Measurements from ENCODE around the gene PEX3. TPM values are rescaled to one million over a fixed set of nuclear protein-coding genes. Genes with fewer than 3 reads are reported as not detected.
"Not testable (repeated sequence)": the region's sequence is repeated elsewhere in the genome, so short reads cannot be mapped to it uniquely, and the experiment has no call there.

PEX3 gene
- total RNA-seq, 1 experiment from 2014 or later, result 12.9 TPM

DNA sequence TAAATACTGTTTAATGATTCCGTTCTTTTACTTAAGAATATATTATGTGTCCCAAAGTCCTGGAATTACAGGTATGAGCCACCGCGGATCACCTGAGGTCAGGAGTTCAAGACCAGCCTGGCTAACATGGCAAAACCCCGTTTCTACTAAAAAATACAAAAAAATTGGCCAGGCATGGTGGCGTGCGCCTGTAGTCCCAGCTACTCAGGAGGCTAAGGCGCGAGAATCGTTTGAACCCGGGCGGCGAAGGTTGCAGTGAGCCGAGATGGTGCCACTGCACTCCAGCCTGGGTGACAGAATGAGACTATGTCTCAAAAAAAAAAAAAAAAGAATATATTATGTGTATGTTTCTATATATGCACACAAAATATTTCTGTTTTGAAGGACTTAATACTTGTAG is 59.7 kb downstream of the PEX3 start:
- peak overlapping the region; percentile 85; the same call in 1 of the 2 replicates for H3K27ac ChIP-seq (ENCODE audit: low read depth, low read length)

GRCh38 chr6:143510991-143511891 is 60.6 kb downstream of the PEX3 start, which contains the start of gene FUCA2:
Gene FUCA2, minus strand, starts transcription at chr6:143511720. Its CDS starts 86 bp downstream, at chr6:143511634.
- RAD21 ChIA-PET (ENCODE audit: low non-redundant PET in 1 of 2, low total read pairs in 2 of 2, uncharacterized antibody in 2 of 2, unreplicated experiment in 2 of 2), result no interaction called here
- intact Hi-C loops (cut with micrococcal nuclease), result loop anchor here (2.0 kb wide), 1 partner anchor 60 kb away; the partner anchor contains the start of genes ADAT2 and PEX3
- no peak for TF ChIP-seq RAD21 (IDR thresholded peaks at IDR 0.05; ENCODE audit: low read depth)
- no peak for TF ChIP-seq ATF3 (IDR thresholded peaks at IDR 0.05)
- TF ChIP-seq SP1 (IDR thresholded peaks at IDR 0.05; ENCODE audit: low read depth), result no peak
- no peak for TF ChIP-seq EGR1 (IDR thresholded peaks at IDR 0.05; ENCODE audit: low read depth)
- peak; percentile 84 for TF ChIP-seq POLR2AphosphoS5 (IDR thresholded peaks at IDR 0.05; ENCODE audit: low read depth, low read length)
- TF ChIP-seq SIN3A (IDR thresholded peaks at IDR 0.05; ENCODE audit: low read depth), result peak; percentile 76; the same call in 1 of the 2 replicates
- TF ChIP-seq POLR2A (IDR thresholded peaks at IDR 0.05; ENCODE audit: borderline replicate concordance, extremely low read depth, insufficient read depth, insufficient read length), result peak; percentile 85
- peak; percentile 59; the same call in 1 of the 2 replicates for TF ChIP-seq CBX3 (IDR thresholded peaks at IDR 0.05; ENCODE audit: low read depth)
- peak; percentile 97 for TF ChIP-seq ZFX (IDR thresholded peaks at IDR 0.05)
- no peak for TF ChIP-seq TCF7L2 (IDR thresholded peaks at IDR 0.05; ENCODE audit: borderline replicate concordance, extremely low read depth, insufficient read depth, insufficient read length)
- no peak for TF ChIP-seq EZH2phosphoT487 (IDR thresholded peaks at IDR 0.05; ENCODE audit: borderline replicate concordance)
- TF ChIP-seq, protein P1, sequence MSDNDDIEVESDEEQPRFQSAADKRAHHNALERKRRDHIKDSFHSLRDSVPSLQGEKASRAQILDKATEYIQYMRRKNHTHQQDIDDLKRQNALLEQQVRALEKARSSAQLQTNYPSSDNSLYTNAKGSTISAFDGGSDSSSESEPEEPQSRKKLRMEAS (IDR thresholded peaks at IDR 0.05), result peak; percentile 97
- TF ChIP-seq EZH2 (IDR thresholded peaks at IDR 0.05), result no peak
- no peak for TF ChIP-seq CEBPB (IDR thresholded peaks at IDR 0.05; ENCODE audit: low read depth)
- TF ChIP-seq, protein P2, sequence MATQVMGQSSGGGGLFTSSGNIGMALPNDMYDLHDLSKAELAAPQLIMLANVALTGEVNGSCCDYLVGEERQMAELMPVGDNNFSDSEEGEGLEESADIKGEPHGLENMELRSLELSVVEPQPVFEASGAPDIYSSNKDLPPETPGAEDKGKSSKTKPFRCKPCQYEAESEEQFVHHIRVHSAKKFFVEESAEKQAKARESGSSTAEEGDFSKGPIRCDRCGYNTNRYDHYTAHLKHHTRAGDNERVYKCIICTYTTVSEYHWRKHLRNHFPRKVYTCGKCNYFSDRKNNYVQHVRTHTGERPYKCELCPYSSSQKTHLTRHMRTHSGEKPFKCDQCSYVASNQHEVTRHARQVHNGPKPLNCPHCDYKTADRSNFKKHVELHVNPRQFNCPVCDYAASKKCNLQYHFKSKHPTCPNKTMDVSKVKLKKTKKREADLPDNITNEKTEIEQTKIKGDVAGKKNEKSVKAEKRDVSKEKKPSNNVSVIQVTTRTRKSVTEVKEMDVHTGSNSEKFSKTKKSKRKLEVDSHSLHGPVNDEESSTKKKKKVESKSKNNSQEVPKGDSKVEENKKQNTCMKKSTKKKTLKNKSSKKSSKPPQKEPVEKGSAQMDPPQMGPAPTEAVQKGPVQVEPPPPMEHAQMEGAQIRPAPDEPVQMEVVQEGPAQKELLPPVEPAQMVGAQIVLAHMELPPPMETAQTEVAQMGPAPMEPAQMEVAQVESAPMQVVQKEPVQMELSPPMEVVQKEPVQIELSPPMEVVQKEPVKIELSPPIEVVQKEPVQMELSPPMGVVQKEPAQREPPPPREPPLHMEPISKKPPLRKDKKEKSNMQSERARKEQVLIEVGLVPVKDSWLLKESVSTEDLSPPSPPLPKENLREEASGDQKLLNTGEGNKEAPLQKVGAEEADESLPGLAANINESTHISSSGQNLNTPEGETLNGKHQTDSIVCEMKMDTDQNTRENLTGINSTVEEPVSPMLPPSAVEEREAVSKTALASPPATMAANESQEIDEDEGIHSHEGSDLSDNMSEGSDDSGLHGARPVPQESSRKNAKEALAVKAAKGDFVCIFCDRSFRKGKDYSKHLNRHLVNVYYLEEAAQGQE (IDR thresholded peaks at IDR 0.05; ENCODE audit: low read depth), result no peak
- peak; percentile 52 for TF ChIP-seq YY1 (IDR thresholded peaks at IDR 0.05; ENCODE audit: extremely low read depth, insufficient replicate concordance, low read depth, low read length)

More for the DNA sequence above, 59.7 kb downstream of the PEX3 start:
- CTCF ChIA-PET; RAD21 ChIA-PET (ENCODE audit: low non-redundant PET in 1 of 2, low total read pairs in 2 of 2, uncharacterized antibody in 2 of 2, unreplicated experiment in 2 of 2); DNase-seq (ENCODE audit: low read depth, low spot score); POLR2A ChIA-PET; H3K9me2 ChIP-seq (ENCODE audit: insufficient read depth); H2AFZ ChIP-seq (ENCODE audit: low read depth, low read length, poor library complexity, severe bottlenecking); H3K9me3 ChIP-seq (ENCODE audit: control insufficient read depth in 1 of 2, insufficient read depth in 1 of 2, low read depth in 1 of 2, low read length in 2 of 2); BruUV-seq (replicated peaks); H3K27me3 ChIP-seq (ENCODE audit: insufficient read depth, low read length); H4K20me1 ChIP-seq (ENCODE audit: insufficient read depth); ATAC-seq: not testable (repeated sequence)
- Histone ChIP-seq H3K79me2 (ENCODE audit: insufficient read depth, low read length) (peaks cover 46% of the 10 kb centered on the region), H3K4me2 (ENCODE audit: low read length) (peak overlapping the region; percentile 91), H3K9ac (ENCODE audit: low read length) (peak overlapping the region; percentile 87), H3K4me1 (ENCODE audit: control insufficient read depth in 1 of 2, insufficient read depth in 2 of 2, low read length in 2 of 2) (peaks cover 2 to 21% of the 10 kb centered on the region in 2 experiments; a peak in 3 of 4 replicates), H3K36me3 (ENCODE audit: control insufficient read depth in 1 of 2, insufficient read depth in 2 of 2, low read length in 2 of 2) (peaks cover 6 to 14% of the 10 kb centered on the region in 2 experiments; a peak in 3 of 4 replicates), H3K4me3 (replicated peaks in 1 of 2; ENCODE audit: low read depth in 1 of 2, low read length in 2 of 2) (peak overlapping the region; percentile 50 to 77)
- intact Hi-C loops (cut with micrococcal nuclease), result loop anchor here (2.0 kb wide), 1 partner anchor 60 kb away; the partner anchor contains the start of genes ADAT2 and PEX3

More at GRCh38 chr6:143510991-143511891, 60.6 kb downstream of the PEX3 start, which contains the start of gene FUCA2:
- H3K27me3 ChIP-seq (ENCODE audit: insufficient read depth, low read length), result no peaks in the 10 kb centered on the region
- peak; percentile 57 for DNase-seq (ENCODE audit: low read depth, low spot score)
- peaks cover 5 to 6% of the 10 kb centered on the region in 2 experiments; a peak in 3 of 4 replicates for H3K36me3 ChIP-seq (ENCODE audit: control insufficient read depth in 1 of 2, insufficient read depth in 2 of 2, low read length in 2 of 2)
- TSS peak; percentile 60 for BruUV-seq (replicated peaks)
- no peaks in the 10 kb centered on the region for H3K9me2 ChIP-seq (ENCODE audit: insufficient read depth)
- peaks cover 2 to 21% of the 10 kb centered on the region in 2 experiments; a peak in 3 of 4 replicates for H3K4me1 ChIP-seq (ENCODE audit: control insufficient read depth in 1 of 2, insufficient read depth in 2 of 2, low read length in 2 of 2)
- peak within 1 kb of the TSS; percentile 50 to 77 for H3K4me3 ChIP-seq (replicated peaks in 1 of 2; ENCODE audit: low read depth in 1 of 2, low read length in 2 of 2)
- peak; percentile 84 for ATAC-seq
- peaks cover 42% of the 10 kb centered on the region for H3K79me2 ChIP-seq (ENCODE audit: insufficient read depth, low read length)
- peak within 1 kb of the TSS; percentile 85 for H3K27ac ChIP-seq (ENCODE audit: low read depth, low read length)
- H3K4me2 ChIP-seq (ENCODE audit: low read length), result peak within 1 kb of the TSS; percentile 91
- no peaks in the 10 kb centered on the region for H4K20me1 ChIP-seq (ENCODE audit: insufficient read depth)
- ChIA-PET POLR2A (no interaction called here), CTCF (interaction anchor here (1.1 kb wide), 1 partner anchor 502 kb away, joined by 3 read pairs; no protein-coding TSS in a partner anchor)
- peak within 1 kb of the TSS; percentile 87 for H3K9ac ChIP-seq (ENCODE audit: low read length)
- no peaks in the 10 kb centered on the region for H3K9me3 ChIP-seq (ENCODE audit: control insufficient read depth in 1 of 2, insufficient read depth in 1 of 2, low read depth in 1 of 2, low read length in 2 of 2)
- peak within 1 kb of the TSS; percentile 87 for H2AFZ ChIP-seq (ENCODE audit: low read depth, low read length, poor library complexity, severe bottlenecking)

Data from HCT116 (cell line).